Activated naive CD8-positive, alpha-beta T cell (primary cell): ENCODE measurements around the gene TPPP2.
A peak's percentile ranks its signal among the peaks of the same experiment; 100 is the strongest.

Experiments
- H3K27ac Mint-ChIP-seq: one replicate; pipeline ENCODE4 v1.8.0; 2021; ENCODE audit warnings: mixed read lengths
- H3K27me3 Mint-ChIP-seq: one replicate; pipeline ENCODE4 v1.8.0; 2021; ENCODE audit warnings: mixed read lengths
- H3K36me3 Mint-ChIP-seq: one replicate; pipeline ENCODE4 v1.8.0; 2021; ENCODE audit warnings: mixed read lengths
- H3K4me1 Mint-ChIP-seq: one replicate; pipeline ENCODE4 v1.8.0; 2021; ENCODE audit warnings: low read depth, mixed read lengths
- H3K4me3 Mint-ChIP-seq: one replicate; pipeline ENCODE4 v1.8.0; 2021; ENCODE audit warnings: mild to moderate bottlenecking, mixed read lengths
- H3K9me3 Mint-ChIP-seq: one replicate; pipeline ENCODE4 v1.8.0; 2021; ENCODE audit warnings: low read depth, mixed read lengths

Gene TPPP2

DNA sequence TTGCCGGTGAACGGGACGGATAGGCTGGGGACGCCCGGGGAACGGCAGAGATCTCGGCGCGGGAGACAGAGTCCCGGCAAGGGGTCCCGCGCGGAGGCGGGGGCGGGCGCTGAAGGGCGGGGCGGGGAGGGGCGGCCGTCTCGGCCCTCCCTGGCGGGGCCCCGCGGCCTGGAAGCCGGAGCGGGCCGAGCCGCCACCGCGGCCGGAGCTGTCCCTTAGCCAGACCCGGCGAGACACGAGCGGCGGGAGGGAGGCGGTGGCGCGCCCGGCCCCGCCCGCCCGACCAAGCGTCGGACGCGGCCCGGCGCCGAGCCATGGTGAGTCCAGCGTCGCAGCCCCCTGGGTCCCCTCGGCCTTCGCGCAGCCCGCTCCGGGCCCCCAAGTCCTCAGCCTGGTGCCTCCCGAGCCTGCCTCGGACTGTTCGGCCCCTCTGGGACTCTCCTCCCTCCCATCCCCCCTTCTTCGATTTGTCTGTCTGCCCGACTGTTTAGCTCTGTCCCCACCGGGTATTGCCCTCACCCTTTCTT is 40.1 kb downstream of the TPPP2 start, which contains the start of gene ARHGEF40:
Gene ARHGEF40 (plus strand): TSS at position 222 of the 527 bp plus-strand sequence. CDS start 93 bp downstream, at position 315.
- H3K27me3 Mint-ChIP-seq = peaks cover 40% of the 10 kb centered on the region
- H3K27ac Mint-ChIP-seq = no peak within 1 kb of the TSS
- H3K36me3 Mint-ChIP-seq = no peaks in the 10 kb centered on the region
- no peaks in the 10 kb centered on the region for H3K9me3 Mint-ChIP-seq
- peak within 1 kb of the TSS; percentile 82 for H3K4me3 Mint-ChIP-seq
- H3K4me1 Mint-ChIP-seq = peaks cover 29% of the 10 kb centered on the region

GRCh38 chr14:21070610-21071224 is 40.7 kb downstream of the TPPP2 start:
- no peaks in the 10 kb centered on the region for H3K9me3 Mint-ChIP-seq
- H3K27me3 Mint-ChIP-seq = peaks cover 35% of the 10 kb centered on the region
- no peaks in the 10 kb centered on the region for H3K36me3 Mint-ChIP-seq
- H3K27ac Mint-ChIP-seq = no peak overlapping the region
- H3K4me3 Mint-ChIP-seq = peak overlapping the region; percentile 81
- H3K4me1 Mint-ChIP-seq = peaks cover 29% of the 10 kb centered on the region

- Mint-ChIP-seq H3K36me3 (no peaks in the 10 kb centered on the region), H3K27ac (no peak overlapping the region), H3K4me3 (peak overlapping the region; percentile 81), H3K9me3 (no peaks in the 10 kb centered on the region), H3K27me3 (peaks cover 33% of the 10 kb centered on the region), H3K4me1 (peaks cover 29% of the 10 kb centered on the region)
These were observed 41.4 kb downstream of the TPPP2 start for GRCh38 chr14:21071225-21072030.

DNA sequence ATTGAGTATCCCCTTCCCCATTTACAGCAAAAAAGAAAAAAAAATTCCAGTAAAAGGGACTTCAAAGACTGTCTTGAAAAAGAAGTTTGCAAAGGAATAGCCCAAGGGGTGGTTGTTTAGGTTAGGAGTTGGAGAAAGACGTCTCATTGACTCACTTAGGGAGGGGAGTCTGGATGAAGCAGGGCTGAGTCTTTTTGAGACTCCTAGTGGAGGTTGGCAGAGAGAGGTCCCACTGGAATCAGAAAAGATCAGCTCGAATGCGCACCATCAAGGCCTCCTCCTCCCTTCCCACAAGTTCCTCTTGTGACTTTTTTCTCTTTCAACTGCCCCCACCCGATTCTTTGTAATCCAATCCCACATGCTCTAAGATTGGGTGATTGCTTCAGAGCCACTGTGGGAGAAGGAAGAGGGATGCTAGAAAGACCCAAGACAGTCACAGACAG is 42.0 kb downstream of the TPPP2 start:
- peak overlapping the region; percentile 81 for H3K4me3 Mint-ChIP-seq
- H3K27me3 Mint-ChIP-seq = peaks cover 29% of the 10 kb centered on the region
- H3K4me1 Mint-ChIP-seq = peaks cover 29% of the 10 kb centered on the region

DNA sequence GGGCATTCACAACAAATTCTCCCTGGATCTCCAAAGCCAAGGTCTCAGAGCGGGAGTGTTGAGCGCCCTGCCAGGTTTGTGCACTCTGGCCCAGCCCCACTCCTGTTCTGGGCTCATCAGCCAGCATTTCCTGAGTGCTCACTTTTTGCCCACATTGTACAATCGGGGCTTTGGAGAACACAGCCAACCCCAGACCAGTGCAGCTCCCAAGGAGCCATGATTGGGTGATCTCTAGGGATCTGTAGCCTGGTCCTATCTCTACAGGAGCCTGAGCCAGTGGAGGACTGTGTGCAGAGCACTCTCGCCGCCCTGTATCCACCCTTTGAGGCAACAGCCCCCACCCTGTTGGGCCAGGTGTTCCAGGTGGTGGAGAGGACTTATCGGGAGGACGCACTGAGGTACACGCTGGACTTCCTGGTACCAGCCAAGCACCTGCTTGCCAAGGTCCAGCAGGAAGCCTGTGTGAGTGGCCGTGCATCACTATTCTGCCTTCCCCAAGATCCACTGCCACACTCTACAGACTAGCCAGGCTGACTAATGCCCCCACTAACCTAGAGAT is 42.8 kb downstream of the TPPP2 start:
- H3K27ac Mint-ChIP-seq = no peak overlapping the region
- peaks cover 23% of the 10 kb centered on the region for H3K27me3 Mint-ChIP-seq
- H3K36me3 Mint-ChIP-seq = no peaks in the 10 kb centered on the region
- H3K4me3 Mint-ChIP-seq = peak overlapping the region; percentile 81
- peaks cover 29% of the 10 kb centered on the region for H3K4me1 Mint-ChIP-seq
- H3K9me3 Mint-ChIP-seq = no peaks in the 10 kb centered on the region

More for the DNA sequence above, 42.0 kb downstream of the TPPP2 start:
- Mint-ChIP-seq H3K27ac (no peak overlapping the region), H3K9me3 (no peaks in the 10 kb centered on the region), H3K36me3 (no peaks in the 10 kb centered on the region)

DNA sequence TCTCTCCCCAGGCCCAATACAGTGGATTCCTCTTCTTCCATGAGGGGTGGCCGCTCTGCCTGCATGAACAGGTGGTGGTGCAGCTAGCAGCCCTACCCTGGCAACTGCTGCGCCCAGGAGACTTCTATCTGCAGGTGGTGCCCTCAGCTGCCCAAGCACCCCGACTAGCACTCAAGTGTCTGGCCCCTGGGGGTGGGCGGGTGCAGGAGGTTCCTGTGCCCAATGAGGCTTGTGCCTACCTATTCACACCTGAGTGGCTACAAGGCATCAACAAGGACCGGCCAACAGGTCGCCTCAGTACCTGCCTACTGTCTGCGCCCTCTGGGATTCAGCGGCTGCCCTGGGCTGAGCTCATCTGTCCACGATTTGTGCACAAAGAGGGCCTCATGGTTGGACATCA is 43.9 kb downstream of the TPPP2 start:
- no peaks in the 10 kb centered on the region for H3K9me3 Mint-ChIP-seq
- no peak overlapping the region for H3K4me3 Mint-ChIP-seq
- peaks cover 24% of the 10 kb centered on the region for H3K4me1 Mint-ChIP-seq

GRCh38 chr14:21074398-21075272 is 44.6 kb downstream of the TPPP2 start:
- Mint-ChIP-seq H3K4me1 (peaks cover 18% of the 10 kb centered on the region), H3K9me3 (no peaks in the 10 kb centered on the region), H3K4me3 (no peak overlapping the region), H3K27ac (no peak overlapping the region), H3K27me3 (peaks cover 11% of the 10 kb centered on the region), H3K36me3 (no peaks in the 10 kb centered on the region)

More for the DNA sequence above, 43.9 kb downstream of the TPPP2 start:
- no peak overlapping the region for H3K27ac Mint-ChIP-seq
- H3K36me3 Mint-ChIP-seq = no peaks in the 10 kb centered on the region
- peaks cover 15% of the 10 kb centered on the region for H3K27me3 Mint-ChIP-seq

GRCh38 chr14:21075719-21076437 is 45.9 kb downstream of the TPPP2 start:
- no peaks in the 10 kb centered on the region for H3K9me3 Mint-ChIP-seq
- no peaks in the 10 kb centered on the region for H3K36me3 Mint-ChIP-seq

GRCh38 chr14:21077672-21078071 is 47.7 kb downstream of the TPPP2 start:
- Mint-ChIP-seq H3K4me1 (no peaks in the 10 kb centered on the region), H3K27ac (no peak overlapping the region), H3K9me3 (no peaks in the 10 kb centered on the region), H3K4me3 (no peak overlapping the region), H3K27me3 (peaks cover 3% of the 10 kb centered on the region), H3K36me3 (no peaks in the 10 kb centered on the region)

More at GRCh38 chr14:21075719-21076437, 45.9 kb downstream of the TPPP2 start:
- H3K4me3 Mint-ChIP-seq = no peak overlapping the region
- H3K27me3 Mint-ChIP-seq = peaks cover 11% of the 10 kb centered on the region
- no peak overlapping the region for H3K27ac Mint-ChIP-seq
- H3K4me1 Mint-ChIP-seq = peaks cover 13% of the 10 kb centered on the region

DNA sequence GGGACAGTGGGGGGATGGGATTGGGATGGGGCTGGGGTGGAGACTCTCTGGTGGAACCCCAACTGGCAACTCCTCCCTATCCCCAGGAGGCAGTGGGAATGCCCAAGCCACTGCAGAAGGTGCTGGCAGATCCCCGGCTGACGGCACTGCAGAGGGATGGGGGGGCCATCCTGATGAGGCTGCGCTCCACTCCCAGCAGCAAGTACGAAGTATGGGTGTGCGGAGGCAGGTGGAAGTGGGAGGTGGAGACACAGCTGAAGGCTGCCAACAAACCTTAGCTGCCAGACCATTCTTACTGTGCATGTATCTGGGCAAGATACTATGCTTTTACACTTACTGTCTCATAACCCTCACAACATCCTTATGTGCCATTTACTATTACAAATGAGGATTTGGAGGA is 48.3 kb downstream of the TPPP2 start:
- Mint-ChIP-seq H3K4me1 (no peaks in the 10 kb centered on the region), H3K4me3 (no peak overlapping the region), H3K36me3 (no peaks in the 10 kb centered on the region), H3K27ac (no peak overlapping the region), H3K9me3 (no peaks in the 10 kb centered on the region), H3K27me3 (peaks cover 1% of the 10 kb centered on the region)

DNA sequence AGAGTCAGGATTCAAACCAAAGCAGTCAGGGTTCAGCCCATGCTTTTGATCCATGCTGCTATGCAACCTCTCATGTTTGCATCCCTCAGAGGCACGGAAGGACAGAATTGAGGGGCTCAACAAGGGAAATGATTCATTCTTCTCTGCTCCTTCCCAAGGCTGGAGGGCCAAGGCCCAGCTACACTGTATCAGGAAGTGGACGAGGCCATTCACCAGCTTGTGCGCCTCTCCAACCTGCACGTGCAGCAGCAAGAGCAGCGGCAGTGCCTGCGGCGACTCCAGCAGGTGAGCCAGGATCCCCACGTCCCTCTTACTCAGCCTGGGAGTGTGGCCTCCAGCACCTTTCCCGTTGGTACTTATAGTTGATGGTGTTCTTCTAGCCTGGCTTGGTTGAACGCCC is 48.7 kb downstream of the TPPP2 start:
- no peak overlapping the region for H3K4me3 Mint-ChIP-seq
- H3K4me1 Mint-ChIP-seq = no peaks in the 10 kb centered on the region
- H3K27me3 Mint-ChIP-seq = no peaks in the 10 kb centered on the region
- H3K9me3 Mint-ChIP-seq = no peaks in the 10 kb centered on the region
- H3K27ac Mint-ChIP-seq = no peak overlapping the region
- H3K36me3 Mint-ChIP-seq = no peaks in the 10 kb centered on the region

DNA sequence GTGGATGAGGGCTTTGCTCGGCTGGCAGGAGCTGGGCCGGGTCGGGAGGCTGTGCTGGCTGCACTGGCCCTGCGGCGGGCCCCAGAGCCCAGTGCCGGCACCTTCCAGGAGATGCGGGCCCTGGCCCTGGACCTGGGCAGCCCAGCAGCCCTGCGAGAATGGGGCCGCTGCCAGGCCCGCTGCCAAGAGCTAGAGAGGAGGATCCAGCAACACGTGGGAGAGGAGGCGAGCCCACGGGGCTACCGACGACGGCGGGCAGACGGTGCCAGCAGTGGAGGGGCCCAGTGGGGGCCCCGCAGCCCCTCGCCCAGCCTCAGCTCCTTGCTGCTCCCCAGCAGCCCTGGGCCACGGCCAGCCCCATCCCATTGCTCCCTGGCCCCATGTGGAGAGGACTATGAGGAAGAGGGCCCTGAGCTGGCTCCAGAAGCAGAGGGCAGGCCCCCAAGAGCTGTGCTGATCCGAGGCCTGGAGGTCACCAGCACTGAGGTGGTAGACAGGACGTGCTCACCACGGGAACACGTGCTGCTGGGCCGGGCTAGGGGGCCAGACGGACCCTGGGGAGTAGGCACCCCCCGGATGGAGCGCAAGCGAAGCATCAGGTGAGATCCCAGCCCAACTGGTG is 51.6 kb downstream of the TPPP2 start:
- Mint-ChIP-seq H3K36me3 (no peaks in the 10 kb centered on the region), H3K9me3 (no peaks in the 10 kb centered on the region), H3K4me3 (no peak overlapping the region), H3K27ac (no peak overlapping the region), H3K4me1 (peaks cover 8% of the 10 kb centered on the region), H3K27me3 (no peaks in the 10 kb centered on the region)
